K562 (cell line): ENCODE data around the gene TIAM1. TPM values are rescaled to one million over a fixed set of nuclear protein-coding genes. Genes with fewer than 3 reads are reported as not detected.

Source experiments
- ATAC-seq: fragments of 200-7000 bp; cut with Tn5 transposase; 3 replicates; pipeline ENCODE4 v1.9.1; 2020; ENCODE audit warnings: moderate library complexity
- BruUV-seq: library from RNA; stranded (reverse); fragments of 400-500 nt; replicated peaks from 2 replicates; lab custom pipeline; 2021; lab: Mats Ljungman, UMichigan
- CTCF ChIA-PET: fragments of 300-600 bp; formaldehyde crosslinking; extraction: SDS; loops from one replicate; lab custom pipeline; 2021; ENCODE audit warnings: low intra/inter-chr PET ratio; lab: Yijun Ruan, JAX
- POLR2A ChIA-PET: fragments of 300-600, 350-650 bp; sonication (Branson Sonifier 250); formaldehyde crosslinking; extraction: SDS; loops from one replicate; lab custom pipeline; 2021; ENCODE audit warnings: antibody characterized with exemption, inconsistent platforms; lab: Yijun Ruan, JAX
- DNase-seq, 4 experiments: peaks; one replicate each; pipeline versions ENCODE4 v3.0.0 to v3.0.0-alpha.2; 2011 to 2018; ENCODE audit warnings: low spot score in 3 of 4, mixed read lengths in 3 of 4; ENCODE audit errors: extremely low read depth in 1 of 4
- FAIRE-seq: peaks from 2 replicates; lab custom pipeline; 2011; peaks lifted over from hg19 to GRCh38; lab: Jason Lieb, UNC
- H2AFZ ChIP-seq: 2 replicates; pipeline ENCODE4 v1.6.0; 2011; ENCODE audit warnings: low read depth, low read length, control low read depth, inconsistent platforms
- H3K27ac ChIP-seq: fragments of 200-600 bp; 3 replicates; pipeline ENCODE4 v1.8.0; 2011; ENCODE audit warnings: low read depth, mild to moderate bottlenecking, control low read depth, inconsistent platforms, low read length, moderate library complexity, mixed read lengths; ENCODE audit errors: extremely low read depth
- H3K27me3 ChIP-seq, 2 experiments: fragments of 300-600 bp in 1 of 2; 2 replicates in 1 of 2; 3 replicates in 1 of 2; pipeline versions ENCODE4 v1.6.0 to v1.8.0; 2011; ENCODE audit warnings: inconsistent platforms in 2 of 2, low read length in 2 of 2, mild to moderate bottlenecking in 1 of 2, mixed read lengths in 1 of 2, moderate library complexity in 1 of 2; ENCODE audit not compliant: control insufficient read depth in 2 of 2, insufficient read depth in 2 of 2
- H3K36me3 ChIP-seq: fragments of 300-600 bp; 3 replicates; pipeline ENCODE4 v1.8.0; 2011; ENCODE audit warnings: mild to moderate bottlenecking, low read length, inconsistent platforms; ENCODE audit not compliant: control insufficient read depth, insufficient read depth
- H3K4me1 ChIP-seq, 2 experiments: fragments of 200-600 bp in 1 of 2; replicated peaks in 1 of 2; 2 replicates in 1 of 2; 3 replicates in 1 of 2; pipeline versions ENCODE4 v1.5.1 to v1.8.0; 2011; ENCODE audit warnings: inconsistent platforms in 2 of 2, low read length in 2 of 2, mild to moderate bottlenecking in 1 of 2, mixed read lengths in 1 of 2, moderate library complexity in 1 of 2; ENCODE audit not compliant: control insufficient read depth in 2 of 2, insufficient read depth in 2 of 2
- H3K4me2 ChIP-seq: 2 replicates; pipeline ENCODE4 v1.6.1; 2011; ENCODE audit warnings: low read length, control low read depth, inconsistent platforms, mixed read lengths; ENCODE audit not compliant: insufficient read depth
- H3K4me3 ChIP-seq: fragments of 200-600 bp; sonication (generic), shearing (Covaris generic); 2 replicates; pipeline ENCODE4 v1.5.1; 2016; ENCODE audit warnings: control low read depth, inconsistent platforms
- H3K79me2 ChIP-seq: fragments of 200-600 bp; 3 replicates; pipeline ENCODE4 v1.8.0; 2011; ENCODE audit warnings: low read length, inconsistent platforms; ENCODE audit not compliant: control insufficient read depth, insufficient read depth
- H3K9ac ChIP-seq, 2 experiments: 2 replicates each; pipeline versions ENCODE4 v1.6.0 to v1.6.1; 2011; ENCODE audit warnings: low read depth in 2 of 2, low read length in 2 of 2, control low read depth in 1 of 2, inconsistent platforms in 1 of 2, mild to moderate bottlenecking in 1 of 2, mixed read lengths in 1 of 2; ENCODE audit not compliant: insufficient read depth in 1 of 2
- H3K9me1 ChIP-seq: one replicate; pipeline ENCODE4 v1.6.0; 2011; ENCODE audit warnings: inconsistent platforms, mild to moderate bottlenecking, low read length, moderate library complexity; ENCODE audit not compliant: control insufficient read depth, insufficient read depth
- H3K9me3 ChIP-seq: replicated peaks from 2 replicates; pipeline ENCODE4 v1.5.1; 2011; ENCODE audit warnings: low read depth, low read length, inconsistent platforms; ENCODE audit not compliant: control insufficient read depth, insufficient read depth
- H4K20me1 ChIP-seq: replicated peaks from 2 replicates; pipeline ENCODE4 v1.6.1; 2011; ENCODE audit warnings: low read length, inconsistent platforms, mixed read lengths; ENCODE audit not compliant: control insufficient read depth, insufficient read depth
- HMG20B ChIP-seq: fragments of 250-450 bp; sonication (Bioruptor Pico); IDR thresholded peaks from 2 replicates; pipeline ENCODE4 v1.5.0; 2021; ENCODE audit warnings: mild to moderate bottlenecking
- KLF13 ChIP-seq: fragments of 450-650 bp; IDR thresholded peaks from 2 replicates; pipeline ENCODE4 v1.6.1; 2016; ENCODE audit warnings: missing genetic modification characterization, low read depth, mild to moderate bottlenecking, missing compliant biosample characterization, moderate library complexity, borderline replicate concordance
- MAFG ChIP-seq: fragments of 450-650 bp; conservative IDR thresholded peaks from 2 replicates; pipeline ENCODE4 v1.6.1; 2016; ENCODE audit warnings: missing genetic modification characterization, missing compliant biosample characterization
- MEIS2 ChIP-seq: fragments of 450-650 bp; IDR thresholded peaks from 2 replicates; pipeline ENCODE4 v1.6.1; 2014; ENCODE audit warnings: mild to moderate bottlenecking; ENCODE audit not compliant: partially characterized antibody
- RBFOX2 ChIP-seq: fragments of 200-400 bp; formaldehyde crosslinking; IDR thresholded peaks from 2 replicates; pipeline ENCODE4 v1.6.1; 2017; ENCODE audit warnings: low read depth, mild to moderate bottlenecking, low read length, moderate library complexity
- RNF2 ChIP-seq: sonication (generic); IDR thresholded peaks from 2 replicates; pipeline ENCODE4 v1.6.1; 2016
- SNIP1 ChIP-seq: fragments of 450-650 bp; IDR thresholded peaks from 2 replicates; pipeline ENCODE4 v1.7.1; 2017; ENCODE audit warnings: low read depth, mild to moderate bottlenecking
- ZNF354B ChIP-seq: fragments of 250-450 bp; sonication (Bioruptor Pico); IDR thresholded peaks from 2 replicates; pipeline ENCODE4 v1.4.0; 2020
- ZNF445 ChIP-seq: fragments of 250-450 bp; sonication (Bioruptor Pico); IDR thresholded peaks from 2 replicates; pipeline ENCODE4 v1.4.0; 2020; ENCODE audit warnings: low read depth, mild to moderate bottlenecking, moderate library complexity
- ZNF79 ChIP-seq: fragments of 250-450 bp; sonication (Bioruptor Pico); IDR thresholded peaks from 2 replicates; pipeline ENCODE4 v1.4.0; 2020; ENCODE audit warnings: low read depth, mild to moderate bottlenecking, moderate library complexity
- ZNF830 ChIP-seq: fragments of 250-450 bp; sonication (Bioruptor Pico); IDR thresholded peaks from 2 replicates; pipeline ENCODE4 v1.5.0; 2021; ENCODE audit warnings: mild to moderate bottlenecking
- WGBS: fragments of 100-300 bp; shearing (Covaris generic); methylation state at CpG from one replicate; pipeline ENCODE4 v1.1.6; 2016; ENCODE audit warnings: low coverage, mixed read lengths; ENCODE audit not compliant: insufficient coverage; ENCODE audit errors: missing lambda C conversion rate; 5-methylcytosine and 5-hydroxymethylcytosine counted together
- in situ Hi-C: fragments of 300-500 bp; cut with MboI; formaldehyde crosslinking; loops from 4 replicates; pipeline ENCODE4 v1.15.0; 2018; ENCODE audit warnings: inconsistent platforms, mixed read lengths
- intact Hi-C: fragments of 100-400 bp; cut with micrococcal nuclease; formaldehyde crosslinking; loops from 2 replicates; pipeline ENCODE4 v1.14.2; 2022
- polyA plus RNA-seq, 8 experiments: library from polyadenylated mRNA; depleted of rRNA in 4 of 8; stranded (reverse) in 5 of 8; unstranded in 3 of 8; fragments of >200 nt; fragmentation: Nextera tagmentation in 2 of 8; fragmentation: Illumina TruSeq in 1 of 8; extraction: Ambion mirVana in 2 of 8; extraction: Trizol in 1 of 8; gene quantifications; 2 replicates each; pipeline versions ENCODE4 v1.2.1 to v1.2.3, GENCODE V29; 2011 to 2014; ENCODE audit warnings: inconsistent platforms in 1 of 8, missing spikeins in 1 of 8
- total RNA-seq, 7 experiments: library from RNA; depleted of rRNA in 6 of 7; stranded (reverse); fragments of >200 nt in 6 of 7; fragmentation: Illumina TruSeq in 2 of 7; extraction: Trizol in 2 of 7; gene quantifications; 2 replicates each; pipeline versions ENCODE4 v1.2.1 to v1.2.3, GENCODE V29; 2011 to 2021; ENCODE audit warnings: low replicate concordance in 1 of 7
- TF ChIP-seq, protein P1 (sequence below): sonication (generic); formaldehyde crosslinking; IDR thresholded peaks from 2 replicates; pipeline ENCODE4 v1.8.1; 2023; ENCODE audit warnings: missing genetic modification reagents, mild to moderate bottlenecking, borderline replicate concordance
- TF ChIP-seq, protein P2 (sequence below): fragments of 250-450 bp; sonication (Bioruptor Pico); IDR thresholded peaks from 2 replicates; pipeline ENCODE4 v1.4.0; 2020; ENCODE audit warnings: mild to moderate bottlenecking, moderate library complexity

The TIAM1 gene
- total and polyA plus RNA-seq, 9 of the 15 experiments (the other 6 are each of a cell fraction or from before 2014, with no cell fraction given) = 0.11 TPM; not detected in 8

DNA sequence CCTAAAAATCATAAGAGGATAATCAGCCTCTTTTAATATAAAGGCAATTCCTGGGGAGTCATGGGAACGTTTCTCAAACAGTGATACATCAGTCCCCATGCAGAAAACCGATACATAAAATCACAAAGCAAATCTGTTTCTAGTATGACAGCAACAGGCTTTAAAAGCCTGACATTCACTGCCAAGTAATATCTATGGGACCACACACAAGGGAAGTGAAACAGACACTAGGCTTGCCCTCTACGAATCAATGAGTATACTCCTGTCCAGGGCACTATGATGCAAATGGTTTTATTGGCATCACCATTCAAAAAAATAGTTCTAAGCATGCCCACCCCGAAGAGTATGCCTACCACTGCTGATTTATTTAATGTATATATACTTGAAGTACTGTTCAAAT is 54.4 kb downstream of the TIAM1 start:
- peaks cover 3 to 5% of the 10 kb centered on the region in 2 experiments; a peak in 3 of 5 replicates for H3K27me3 ChIP-seq
- ChIA-PET POLR2A (no interaction called here), CTCF (interaction anchor here (0.6 kb wide), 1 partner anchor 619 kb away, joined by 3 read pairs; no protein-coding TSS in a partner anchor)
- H3K27ac ChIP-seq = no peak overlapping the region
- no peaks in the 10 kb centered on the region for H3K9me3 ChIP-seq
- no peaks in the 10 kb centered on the region for H3K9me1 ChIP-seq
- ATAC-seq = no peak
- no peaks in the 10 kb centered on the region for H3K4me1 ChIP-seq
- H2AFZ ChIP-seq = no peak overlapping the region
- no peak for FAIRE-seq
- in situ Hi-C loops (no loop called here), intact Hi-C loops (no loop called here)
- H4K20me1 ChIP-seq = no peaks in the 10 kb centered on the region
- no peaks in the 10 kb centered on the region for H3K36me3 ChIP-seq
- DNase-seq = no peak
- WGBS = 1% methylated on average over 4 of the region's 4 CpGs
- H3K79me2 ChIP-seq = no peaks in the 10 kb centered on the region
- BruUV-seq = no TSS peak
- no peak overlapping the region for H3K4me3 ChIP-seq
- no peak overlapping the region for H3K9ac ChIP-seq
- H3K4me2 ChIP-seq = no peak overlapping the region
- TF ChIP-seq SNIP1 (no peak), MAFG (tag) (no peak), ZNF79 (no peak), ZNF354B (CRISPR knock-in tag) (no peak), HMG20B (no peak), RBFOX2 (no peak), ZNF830 (CRISPR knock-in tag) (no peak), ZNF445 (no peak), MEIS2 (no peak), RNF2 (no peak), KLF13 (tag) (no peak)
- TF ChIP-seq, protein P1, sequence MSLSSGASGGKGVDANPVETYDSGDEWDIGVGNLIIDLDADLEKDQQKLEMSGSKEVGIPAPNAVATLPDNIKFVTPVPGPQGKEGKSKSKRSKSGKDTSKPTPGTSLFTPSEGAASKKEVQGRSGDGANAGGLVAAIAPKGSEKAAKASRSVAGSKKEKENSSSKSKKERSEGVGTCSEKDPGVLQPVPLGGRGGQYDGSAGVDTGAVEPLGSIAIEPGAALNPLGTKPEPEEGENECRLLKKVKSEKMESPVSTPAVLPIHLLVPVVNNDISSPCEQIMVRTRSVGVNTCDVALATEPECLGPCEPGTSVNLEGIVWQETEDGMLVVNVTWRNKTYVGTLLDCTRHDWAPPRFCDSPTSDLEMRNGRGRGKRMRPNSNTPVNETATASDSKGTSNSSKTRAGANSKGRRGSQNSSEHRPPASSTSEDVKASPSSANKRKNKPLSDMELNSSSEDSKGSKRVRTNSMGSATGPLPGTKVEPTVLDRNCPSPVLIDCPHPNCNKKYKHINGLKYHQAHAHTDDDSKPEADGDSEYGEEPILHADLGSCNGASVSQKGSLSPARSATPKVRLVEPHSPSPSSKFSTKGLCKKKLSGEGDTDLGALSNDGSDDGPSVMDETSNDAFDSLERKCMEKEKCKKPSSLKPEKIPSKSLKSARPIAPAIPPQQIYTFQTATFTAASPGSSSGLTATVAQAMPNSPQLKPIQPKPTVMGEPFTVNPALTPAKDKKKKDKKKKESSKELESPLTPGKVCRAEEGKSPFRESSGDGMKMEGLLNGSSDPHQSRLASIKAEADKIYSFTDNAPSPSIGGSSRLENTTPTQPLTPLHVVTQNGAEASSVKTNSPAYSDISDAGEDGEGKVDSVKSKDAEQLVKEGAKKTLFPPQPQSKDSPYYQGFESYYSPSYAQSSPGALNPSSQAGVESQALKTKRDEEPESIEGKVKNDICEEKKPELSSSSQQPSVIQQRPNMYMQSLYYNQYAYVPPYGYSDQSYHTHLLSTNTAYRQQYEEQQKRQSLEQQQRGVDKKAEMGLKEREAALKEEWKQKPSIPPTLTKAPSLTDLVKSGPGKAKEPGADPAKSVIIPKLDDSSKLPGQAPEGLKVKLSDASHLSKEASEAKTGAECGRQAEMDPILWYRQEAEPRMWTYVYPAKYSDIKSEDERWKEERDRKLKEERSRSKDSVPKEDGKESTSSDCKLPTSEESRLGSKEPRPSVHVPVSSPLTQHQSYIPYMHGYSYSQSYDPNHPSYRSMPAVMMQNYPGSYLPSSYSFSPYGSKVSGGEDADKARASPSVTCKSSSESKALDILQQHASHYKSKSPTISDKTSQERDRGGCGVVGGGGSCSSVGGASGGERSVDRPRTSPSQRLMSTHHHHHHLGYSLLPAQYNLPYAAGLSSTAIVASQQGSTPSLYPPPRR (CRISPR knock-in tag) = no peak
- TF ChIP-seq, protein P2, sequence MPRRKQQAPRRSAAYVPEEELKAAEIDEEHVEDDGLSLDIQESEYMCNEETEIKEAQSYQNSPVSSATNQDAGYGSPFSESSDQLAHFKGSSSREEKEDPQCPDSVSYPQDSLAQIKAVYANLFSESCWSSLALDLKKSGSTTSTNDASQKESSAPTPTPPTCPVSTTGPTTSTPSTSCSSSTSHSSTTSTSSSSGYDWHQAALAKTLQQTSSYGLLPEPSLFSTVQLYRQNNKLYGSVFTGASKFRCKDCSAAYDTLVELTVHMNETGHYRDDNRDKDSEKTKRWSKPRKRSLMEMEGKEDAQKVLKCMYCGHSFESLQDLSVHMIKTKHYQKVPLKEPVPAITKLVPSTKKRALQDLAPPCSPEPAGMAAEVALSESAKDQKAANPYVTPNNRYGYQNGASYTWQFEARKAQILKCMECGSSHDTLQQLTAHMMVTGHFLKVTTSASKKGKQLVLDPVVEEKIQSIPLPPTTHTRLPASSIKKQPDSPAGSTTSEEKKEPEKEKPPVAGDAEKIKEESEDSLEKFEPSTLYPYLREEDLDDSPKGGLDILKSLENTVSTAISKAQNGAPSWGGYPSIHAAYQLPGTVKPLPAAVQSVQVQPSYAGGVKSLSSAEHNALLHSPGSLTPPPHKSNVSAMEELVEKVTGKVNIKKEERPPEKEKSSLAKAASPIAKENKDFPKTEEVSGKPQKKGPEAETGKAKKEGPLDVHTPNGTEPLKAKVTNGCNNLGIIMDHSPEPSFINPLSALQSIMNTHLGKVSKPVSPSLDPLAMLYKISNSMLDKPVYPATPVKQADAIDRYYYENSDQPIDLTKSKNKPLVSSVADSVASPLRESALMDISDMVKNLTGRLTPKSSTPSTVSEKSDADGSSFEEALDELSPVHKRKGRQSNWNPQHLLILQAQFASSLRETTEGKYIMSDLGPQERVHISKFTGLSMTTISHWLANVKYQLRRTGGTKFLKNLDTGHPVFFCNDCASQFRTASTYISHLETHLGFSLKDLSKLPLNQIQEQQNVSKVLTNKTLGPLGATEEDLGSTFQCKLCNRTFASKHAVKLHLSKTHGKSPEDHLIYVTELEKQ (CRISPR knock-in tag) = no peak
